SKM-1 (cell line): Measurements from ENCODE around the gene MRNIP.
"Not testable (repeated sequence)": the region's sequence is repeated elsewhere in the genome, so short reads cannot be mapped to it uniquely, and the experiment has no call there.

Experiments used
- DNase-seq: peaks from one replicate; lab custom pipeline; 2025; ENCODE audit not compliant: unreplicated experiment; lab: John Stamatoyannopoulos, UW

The MRNIP gene

DNA sequence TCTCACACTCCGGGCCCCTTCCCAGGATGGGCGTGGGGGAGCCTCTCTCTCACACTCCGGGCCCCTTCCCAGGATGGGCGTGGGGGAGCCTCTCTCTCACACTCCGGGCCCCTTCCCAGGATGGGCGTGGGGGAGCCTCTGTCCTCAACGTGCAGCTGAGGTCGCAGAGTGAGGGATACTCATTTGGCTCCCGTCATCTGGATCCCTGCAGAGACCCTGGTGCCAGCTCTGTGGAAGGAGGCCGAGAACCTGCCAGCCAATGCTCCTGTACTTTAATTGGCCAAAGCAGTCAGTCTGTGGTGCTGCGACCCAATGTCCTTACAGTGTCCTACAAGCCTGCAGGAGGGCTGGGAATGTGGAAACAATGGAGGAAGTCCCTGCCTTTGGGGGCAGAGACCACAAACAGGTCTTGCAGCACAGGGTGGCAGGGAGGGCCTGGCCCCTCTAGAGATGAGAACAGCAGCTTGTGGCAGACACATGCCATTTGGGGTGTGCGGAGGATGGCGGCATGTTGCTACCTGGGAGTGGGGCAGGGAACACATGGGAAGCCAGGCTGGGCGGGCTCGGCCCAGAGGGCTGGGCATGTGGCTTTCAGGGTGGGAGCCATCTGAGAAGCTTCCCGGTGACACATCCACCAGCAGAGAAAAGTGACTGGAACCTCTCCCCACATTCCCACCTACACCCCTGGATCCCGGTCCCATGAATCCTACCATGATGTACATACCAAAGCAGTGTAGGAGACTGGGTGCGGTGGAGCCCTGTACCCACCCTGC, 13.6 kb upstream of the MRNIP start:
- no peak for DNase-seq

- not testable (repeated sequence) for DNase-seq
These were observed 12.9 kb upstream of the MRNIP start for GRCh38 chr5:179871533-179871932.

DNA sequence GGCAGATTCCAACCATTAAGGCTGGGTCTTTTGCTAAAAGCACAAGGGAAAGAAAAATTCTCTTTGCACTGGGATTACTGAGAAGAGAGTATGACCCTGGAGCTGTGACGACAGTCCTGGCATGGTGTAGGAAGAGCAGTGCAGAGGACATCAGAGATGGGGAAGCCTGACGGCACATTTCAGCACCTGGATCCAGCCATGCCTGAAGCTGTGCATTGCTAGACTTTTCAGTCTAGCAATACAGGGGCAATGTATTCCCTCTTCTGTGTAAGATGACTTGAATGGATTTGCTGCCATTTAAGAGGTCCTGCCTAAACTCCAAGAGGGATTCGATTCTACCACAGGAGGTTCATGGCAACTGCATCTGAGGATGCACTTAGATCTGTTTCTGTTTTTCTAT, 12.3 kb upstream of the MRNIP start:
- no peak for DNase-seq

- no peak for DNase-seq
These were observed 11.8 kb upstream of the MRNIP start for GRCh38 chr5:179870403-179870903.

- DNase-seq: no peak
These were observed 11.2 kb upstream of the MRNIP start for GRCh38 chr5:179869641-179870402.

DNA sequence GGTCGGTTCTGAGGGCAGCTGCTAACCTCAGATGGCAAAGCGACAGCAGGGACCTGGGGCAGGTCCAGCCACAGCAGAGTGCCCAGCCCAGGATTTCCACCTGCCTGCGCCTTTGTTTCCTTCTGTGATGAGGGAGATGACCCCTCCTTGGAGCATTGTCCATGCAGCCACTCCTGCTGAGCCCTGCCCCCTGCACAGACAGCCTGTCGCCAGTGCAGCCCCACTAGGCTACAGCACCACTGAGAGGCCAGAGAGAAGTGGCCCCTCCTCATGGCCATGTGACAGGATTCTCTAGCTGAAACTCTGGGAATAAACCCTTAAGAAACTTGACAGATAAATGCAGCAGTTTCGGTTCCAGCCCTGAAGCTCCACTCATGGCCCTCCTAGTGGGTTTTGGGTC, 10.5 kb upstream of the MRNIP start:
- DNase-seq: no peak

DNA sequence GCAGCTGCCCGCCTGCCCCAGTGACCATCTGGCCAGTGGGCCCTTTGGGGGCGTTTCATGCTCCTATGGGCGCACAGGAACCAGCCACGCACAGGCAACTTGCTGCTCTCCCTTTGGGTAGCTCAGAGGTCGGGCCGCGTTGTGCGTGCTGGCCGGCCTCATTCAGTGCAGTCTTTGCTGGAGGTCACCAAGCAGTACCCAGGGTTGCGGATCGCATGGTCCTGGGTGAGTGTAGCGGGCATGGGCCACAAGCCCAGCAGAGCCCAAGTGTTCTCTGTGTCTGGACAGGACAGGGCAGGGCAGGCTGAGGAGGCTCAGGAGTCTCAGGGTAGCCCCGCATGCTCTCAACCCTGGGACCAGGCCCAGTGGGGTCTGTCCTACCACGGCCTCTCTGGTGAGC, 9.9 kb upstream of the MRNIP start:
- no peak for DNase-seq

DNA sequence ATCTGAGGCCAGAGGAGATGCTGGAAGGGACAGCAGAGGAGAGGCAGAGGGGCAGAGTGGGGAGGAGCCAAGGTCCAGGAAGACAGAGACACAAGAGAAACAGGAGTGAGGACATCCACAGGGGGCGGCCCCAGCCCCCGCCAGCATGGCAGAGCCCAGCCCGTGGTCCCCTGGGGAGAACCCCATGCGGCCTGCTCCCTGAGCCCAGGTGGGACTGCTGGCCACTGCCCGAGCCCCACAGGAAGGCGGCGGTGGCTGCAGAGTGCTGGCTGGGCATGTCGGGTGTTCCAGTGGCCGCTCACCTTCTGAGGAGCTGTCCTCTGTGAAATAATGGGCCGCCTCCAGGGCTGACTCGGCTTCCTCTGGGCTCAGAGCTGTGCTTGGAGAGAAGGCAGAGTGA, 8.9 kb upstream of the MRNIP start:
- DNase-seq: no peak

DNA sequence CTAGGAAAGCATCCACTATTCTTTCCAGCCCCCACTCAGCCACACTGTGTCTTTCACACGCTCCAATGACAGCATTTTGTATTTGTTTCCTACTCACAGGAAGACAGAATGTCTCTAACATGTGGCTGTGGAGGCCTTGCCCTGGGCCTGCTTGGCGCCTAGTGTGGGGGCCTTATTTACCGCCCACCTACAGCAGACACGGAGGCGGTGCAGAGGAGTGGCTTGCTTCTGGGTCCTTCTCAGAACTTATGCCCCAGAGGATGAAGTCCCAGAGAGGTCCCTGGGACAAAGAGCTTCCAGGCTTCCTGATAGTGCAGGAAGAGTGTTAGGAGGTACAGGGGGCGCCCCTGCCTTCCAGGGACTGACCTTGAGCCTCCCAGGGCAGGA, 8.5 kb upstream of the MRNIP start:
- no peak for DNase-seq

DNA sequence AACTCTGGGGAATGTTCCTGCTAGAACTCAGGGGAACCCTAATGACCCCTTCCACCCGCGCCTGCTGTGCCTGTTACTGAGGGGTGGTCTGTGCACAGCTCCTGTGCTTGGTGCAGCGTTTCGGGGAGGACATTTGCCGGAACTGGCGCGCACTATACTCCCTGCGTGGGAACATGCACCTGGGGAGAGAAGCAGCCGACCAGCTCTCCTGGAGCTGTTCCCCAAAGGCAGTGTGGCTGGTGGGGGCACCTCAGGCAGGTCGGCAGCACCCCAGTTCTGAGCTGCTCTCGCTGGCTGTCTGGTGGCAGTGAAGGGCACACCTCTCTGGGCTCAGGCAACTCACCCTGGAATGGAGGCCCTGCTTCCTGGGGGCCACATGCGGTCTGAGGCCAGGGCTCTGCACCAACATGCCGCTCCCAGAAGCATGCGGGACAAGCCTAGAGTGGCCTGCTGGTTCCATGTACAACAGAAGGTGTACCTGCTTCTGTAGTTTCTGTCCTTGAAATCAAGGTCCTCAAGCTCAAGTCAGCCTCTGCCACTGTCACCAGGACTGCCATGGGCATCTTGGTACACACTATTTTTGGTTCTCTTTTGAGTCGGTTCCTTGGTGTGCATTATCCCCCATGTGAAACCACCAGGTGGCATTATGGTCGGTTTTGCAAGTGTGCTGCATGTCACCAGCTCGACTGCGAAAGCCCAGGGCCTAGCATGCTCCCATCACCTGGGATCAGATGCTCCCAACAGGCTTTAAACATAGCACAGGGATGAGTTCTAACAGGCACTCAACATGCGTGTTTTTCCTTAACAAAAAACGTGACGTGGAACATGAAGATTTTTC, 7.8 kb upstream of the MRNIP start:
- DNase-seq: no peak

GRCh38 chr5:179865491-179866240, 7.0 kb upstream of the MRNIP start:
- no peak for DNase-seq

DNA sequence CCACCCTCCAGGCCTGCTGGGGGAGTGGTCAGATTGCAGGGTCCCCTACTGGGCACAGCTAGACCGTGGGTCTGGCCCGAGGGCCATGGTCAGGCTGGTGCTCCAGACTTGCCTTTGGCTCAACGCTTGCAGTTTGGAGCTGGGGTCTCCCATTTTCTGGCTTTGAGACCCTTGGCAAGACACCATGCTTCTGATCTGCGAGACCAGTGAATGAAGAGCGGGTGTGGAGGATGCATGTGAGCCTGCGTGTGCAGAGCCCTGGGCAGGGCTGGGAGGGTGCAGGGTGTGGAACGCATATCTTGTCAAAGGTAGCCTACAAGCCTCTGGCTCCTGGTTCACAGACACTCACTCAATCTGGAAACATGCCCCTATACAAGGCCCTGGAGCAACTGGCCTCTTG, 6.1 kb upstream of the MRNIP start:
- no peak for DNase-seq

- DNase-seq: no peak
These were observed 5.0 kb upstream of the MRNIP start for GRCh38 chr5:179863449-179864085.

- DNase-seq: no peak
These were observed 4.3 kb upstream of the MRNIP start for GRCh38 chr5:179862891-179863290.

DNA sequence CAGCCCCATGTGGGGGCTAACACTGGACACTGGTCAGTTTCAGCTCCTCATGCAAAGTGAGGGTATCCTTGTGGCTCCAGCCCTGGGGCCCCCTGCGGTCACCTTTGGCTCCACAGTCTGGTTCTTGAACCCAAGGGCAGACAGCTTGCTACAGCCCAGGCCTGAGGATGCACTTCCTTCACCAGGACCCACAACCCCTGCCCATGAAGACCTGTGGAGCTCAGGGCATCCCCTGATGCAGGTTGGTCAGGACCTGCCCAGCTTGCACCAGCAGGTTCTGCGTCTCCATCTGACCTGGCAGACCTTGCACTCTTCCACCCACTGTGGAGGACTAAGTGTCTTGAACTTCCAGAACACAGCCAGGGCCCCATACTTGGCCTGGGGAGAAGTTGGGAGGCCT, 3.7 kb upstream of the MRNIP start:
- DNase-seq: no peak

DNA sequence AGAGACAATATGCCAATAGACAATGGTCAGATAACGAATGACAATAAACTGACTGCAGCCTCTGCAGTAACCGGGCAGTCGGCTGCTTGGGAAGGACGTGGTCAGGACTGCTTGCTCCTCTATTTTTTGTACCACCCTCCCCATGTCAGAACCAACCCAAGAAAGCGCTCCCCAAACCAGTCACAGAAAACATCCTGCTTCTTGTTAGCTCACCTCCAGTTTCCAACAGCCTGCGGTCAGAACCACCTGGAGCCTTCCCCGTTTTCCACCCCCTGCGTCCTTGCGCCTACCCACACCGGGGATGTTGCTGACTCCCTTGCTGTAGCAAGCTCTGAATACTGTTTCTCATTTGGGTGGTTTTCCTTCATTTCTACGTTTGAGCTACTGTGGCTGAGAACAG, 1.7 kb upstream of the MRNIP start:
- DNase-seq: no peak

- DNase-seq: no peak
These were observed 404 bp downstream of the MRNIP start for GRCh38 chr5:179858241-179858585.

DNA sequence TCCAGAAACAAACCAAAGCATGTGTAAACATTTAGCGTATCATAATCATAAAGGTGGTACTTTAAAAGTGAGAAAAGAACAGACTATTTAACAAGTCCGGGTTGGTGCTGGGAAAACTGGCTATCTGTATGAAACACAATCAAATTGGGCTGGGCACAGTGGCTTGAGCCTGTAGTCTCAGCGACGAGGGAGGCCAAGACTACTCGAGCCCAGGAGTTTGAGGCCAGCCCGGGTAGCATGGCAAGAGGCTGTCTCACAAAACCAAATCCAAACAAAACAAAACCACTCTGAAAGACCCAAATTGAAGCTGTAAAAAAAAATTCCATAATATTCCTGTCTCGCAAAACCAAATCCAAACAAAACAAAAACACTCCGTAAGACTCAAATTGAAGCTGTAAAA, 4.3 kb downstream of the MRNIP start:
- no peak for DNase-seq

- DNase-seq: no peak
These were observed 5.5 kb downstream of the MRNIP start for GRCh38 chr5:179852993-179853547.

DNA sequence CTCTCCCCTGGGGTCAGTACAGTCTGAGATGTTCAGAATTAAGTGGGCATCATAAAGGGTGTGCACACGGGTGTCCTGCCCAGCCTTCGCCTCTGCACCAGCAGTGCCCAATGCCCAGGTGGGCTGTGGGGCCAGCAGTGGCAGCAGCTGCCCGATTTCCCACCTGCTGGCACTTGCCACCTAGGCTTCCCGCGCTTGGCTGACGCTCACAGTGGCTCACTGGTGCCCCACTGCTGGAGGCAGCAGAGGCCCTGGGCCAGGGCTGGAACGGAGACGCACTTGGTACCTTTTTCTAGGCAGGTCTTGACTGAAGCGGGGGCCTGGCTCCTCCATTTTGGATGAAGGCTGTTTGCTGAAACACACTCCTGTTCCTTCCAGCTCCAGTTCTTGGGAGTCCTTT, 17.0 kb downstream of the MRNIP start:
- DNase-seq: no peak
